Ishikawa (cell line): ENCODE measurements around the gene SPACA6.
"Not testable (repeated sequence)": the region's sequence is repeated elsewhere in the genome, so short reads cannot be mapped to it uniquely, and the experiment has no call there.

Source experiments
- CEBPB ChIP-seq: IDR thresholded peaks from 2 replicates; pipeline ENCODE4 v1.6.1; 2012
- CREB1 ChIP-seq: IDR thresholded peaks from 2 replicates; pipeline ENCODE4 v1.6.1; 2012; ENCODE audit warnings: low read depth
- EGR1 ChIP-seq: IDR thresholded peaks from 2 replicates; pipeline ENCODE4 v1.6.1; 2012
- EP300 ChIP-seq: IDR thresholded peaks from 2 replicates; pipeline ENCODE4 v1.6.1; 2012; ENCODE audit warnings: borderline replicate concordance
- FOXM1 ChIP-seq: IDR thresholded peaks from 2 replicates; pipeline ENCODE4 v1.6.1; 2012; ENCODE audit warnings: low read depth, borderline replicate concordance
- MAX ChIP-seq: IDR thresholded peaks from 2 replicates; pipeline ENCODE4 v1.6.1; 2012
- NFIC ChIP-seq: IDR thresholded peaks from 2 replicates; pipeline ENCODE4 v1.6.1; 2012
- RAD21 ChIP-seq: IDR thresholded peaks from 2 replicates; pipeline ENCODE4 v1.6.1; 2012; ENCODE audit warnings: low read depth
- REST ChIP-seq: IDR thresholded peaks from 2 replicates; pipeline ENCODE4 v1.6.1; 2012; ENCODE audit warnings: low read depth, mild to moderate bottlenecking
- TAF1 ChIP-seq: IDR thresholded peaks from 2 replicates; pipeline ENCODE4 v1.6.1; 2012; ENCODE audit warnings: low read depth, mild to moderate bottlenecking
- TCF12 ChIP-seq: IDR thresholded peaks from 2 replicates; pipeline ENCODE4 v1.6.1; 2012; ENCODE audit warnings: low read depth
- TEAD4 ChIP-seq: IDR thresholded peaks from 2 replicates; pipeline ENCODE4 v1.6.1; 2012
- USF1 ChIP-seq: IDR thresholded peaks from 2 replicates; pipeline ENCODE4 v1.6.1; 2012
- YY1 ChIP-seq: IDR thresholded peaks from 2 replicates; pipeline ENCODE4 v1.6.1; 2012; ENCODE audit warnings: low read depth
- ZBTB7A ChIP-seq: IDR thresholded peaks from 2 replicates; pipeline ENCODE4 v1.6.1; 2012; ENCODE audit warnings: low read depth

Gene SPACA6

GRCh38 chr19:51693260-51693659 lies at the start of gene SPACA6:
Gene SPACA6, plus strand, starts transcription at chr19:51693330. Its CDS starts 197 bp downstream, at chr19:51693527.
- TF ChIP-seq TEAD4, result no peak
- no peak for TF ChIP-seq TCF12
- no peak for TF ChIP-seq USF1
- no peak for TF ChIP-seq ZBTB7A
- no peak for TF ChIP-seq REST
- TF ChIP-seq MAX, result no peak
- TF ChIP-seq CREB1, result no peak
- no peak for TF ChIP-seq TAF1
- no peak for TF ChIP-seq EP300
- TF ChIP-seq YY1, result no peak
- no peak for TF ChIP-seq EGR1
- TF ChIP-seq RAD21, result no peak
- TF ChIP-seq FOXM1, result no peak
- no peak for TF ChIP-seq NFIC
- no peak for TF ChIP-seq CEBPB

GRCh38 chr19:51644636-51645271 lies 48.4 kb upstream of the SPACA6 start:
- TF ChIP-seq USF1 (no peak), CREB1 (no peak), TEAD4 (no peak), MAX (no peak), ZBTB7A (no peak), FOXM1 (no peak)

- not testable (repeated sequence) for TF ChIP-seq EP300, USF1, TAF1
Measured at GRCh38 chr19:51646730-51647129, 46.4 kb upstream of the SPACA6 start, which contains the start of gene SIGLEC14. Gene SIGLEC14, minus strand, starts transcription at chr19:51646825. Its CDS starts 66 bp downstream, at chr19:51646759.

GRCh38 chr19:51647318-51647717 lies 45.8 kb upstream of the SPACA6 start:
- TF ChIP-seq CEBPB (no peak), CREB1 (no peak), TCF12 (no peak), MAX (no peak), USF1 (no peak), TAF1 (no peak), NFIC (no peak), YY1 (no peak), RAD21 (no peak), TEAD4 (no peak), EP300 (no peak), ZBTB7A (no peak), EGR1 (no peak), REST (no peak), FOXM1 (no peak)

GRCh38 chr19:51651216-51651846 lies 41.8 kb upstream of the SPACA6 start:
- TF ChIP-seq FOXM1, result no peak
- TF ChIP-seq EP300, result no peak
- TF ChIP-seq NFIC, result no peak
- TF ChIP-seq TCF12, result no peak
